Right ventricle myocardium superior (tissue), 1 donor: ENCODE results near the gene ESYT3. TPM values are rescaled to one million over a fixed set of nuclear protein-coding genes. Genes with fewer than 3 reads are reported as not detected.

ENCODE experiments used
- ATAC-seq: fragments of 200-7000 bp; cut with Tn5 transposase; one replicate; pipeline ENCODE4 v1.9.1; 2020; ENCODE audit warnings: mild to moderate bottlenecking; ENCODE audit not compliant: poor library complexity
- DNase-seq: peaks from one replicate; pipeline ENCODE4 v3.0.0-alpha.2; 2020
- intact Hi-C: fragments of 100-400 bp; cut with DNase I; formaldehyde crosslinking; loops from one replicate; pipeline ENCODE4 v1.11.2; 2022
- long read RNA-seq: library from polyadenylated mRNA; unstranded; transcript quantifications from one replicate; pipeline ENCODE4 v2.0.0, GENCODE V29; 2021
- total RNA-seq: library from RNA; stranded (reverse); fragmentation: NEBNext Ultra II Directional; extraction: Animal tissue kit (Norgen Biotek cat#: 25700); gene quantifications from one replicate; pipeline ENCODE4 v1.2.1, GENCODE V29; 2021
- donor health status: DM: no; HTN: yes; CAD: no; lungs with severe emphysema.

The ESYT3 gene
- total RNA-seq: 0.65 TPM
- long read RNA-seq, full-length matches to known transcripts: 1 of 3 reads
- long read RNA-seq, partial matches to known transcripts: 2 of 3 reads
- long read RNA-seq, other reads (novel, unspliced or antisense): 0 of 3 reads

- DNase-seq (peak; percentile 85), ATAC-seq (peak; percentile 96)
- intact Hi-C loops: no loop called here
Observed at GRCh38 chr3:138434276-138434874, at the start of gene ESYT3. TSS of gene ESYT3 (plus strand) at chr3:138434616. CDS start at chr3:138434799, 183 bp downstream.

GRCh38 chr3:138384976-138385375 is 49.4 kb upstream of the ESYT3 start:
- intact Hi-C loops: no loop called here
- DNase-seq: no peak
- no peak for ATAC-seq

- DNase-seq (no peak), ATAC-seq (peak; percentile 7)
- intact Hi-C loops: no loop called here
Observed at GRCh38 chr3:138389144-138389601, 45.2 kb upstream of the ESYT3 start.

- DNase-seq (no peak), ATAC-seq (peak; percentile 81)
- intact Hi-C loops: no loop called here
Observed at GRCh38 chr3:138389841-138390581, 44.4 kb upstream of the ESYT3 start.

- intact Hi-C loops: no loop called here
- DNase-seq (no peak), ATAC-seq (no peak)
Observed at GRCh38 chr3:138390582-138390932, 43.9 kb upstream of the ESYT3 start.

GRCh38 chr3:138394156-138394555 is 40.3 kb upstream of the ESYT3 start:
- intact Hi-C loops: no loop called here
- DNase-seq: no peak
- ATAC-seq: no peak

GRCh38 chr3:138394686-138395085 is 39.7 kb upstream of the ESYT3 start:
- intact Hi-C loops: loop anchor here (5.0 kb wide), 1 partner anchor 42 kb away; no protein-coding TSS in a partner anchor
- ATAC-seq (no peak), DNase-seq (no peak)

GRCh38 chr3:138395865-138396751 is 38.3 kb upstream of the ESYT3 start:
- ATAC-seq: peak; percentile 58
- peak; percentile 54 for DNase-seq
- intact Hi-C loops: loop anchor here (5.0 kb wide), 1 partner anchor 44 kb away; no protein-coding TSS in a partner anchor

GRCh38 chr3:138396752-138397410 is 37.5 kb upstream of the ESYT3 start:
- no peak for DNase-seq
- intact Hi-C loops: loop anchor here (5.0 kb wide), 1 partner anchor 45 kb away; no protein-coding TSS in a partner anchor
- no peak for ATAC-seq

GRCh38 chr3:138397983-138398382 is 36.4 kb upstream of the ESYT3 start:
- intact Hi-C loops: loop anchor here (5.0 kb wide), 1 partner anchor 46 kb away; no protein-coding TSS in a partner anchor
- DNase-seq (no peak), ATAC-seq (no peak)

GRCh38 chr3:138398791-138399575 is 35.4 kb upstream of the ESYT3 start:
- ATAC-seq (peak; percentile 7), DNase-seq (no peak)
- intact Hi-C loops: loop anchor here (5.0 kb wide), 1 partner anchor 47 kb away; no protein-coding TSS in a partner anchor

- ATAC-seq (peak; percentile 53), DNase-seq (no peak)
- intact Hi-C loops: loop anchor here (5.0 kb wide), 2 partner anchors 47 to 67 kb away; no protein-coding TSS in a partner anchor
Observed at GRCh38 chr3:138399766-138400165, 34.6 kb upstream of the ESYT3 start.

- DNase-seq (no peak), ATAC-seq (no peak)
- intact Hi-C loops: loop anchor here (5.0 kb wide), 1 partner anchor 68 kb away; no protein-coding TSS in a partner anchor
Observed at GRCh38 chr3:138400651-138401070, 33.8 kb upstream of the ESYT3 start.

- ATAC-seq (no peak), DNase-seq (no peak)
- intact Hi-C loops: loop anchor here (5.0 kb wide), 1 partner anchor 70 kb away; no protein-coding TSS in a partner anchor
Observed at GRCh38 chr3:138401834-138402233, 32.6 kb upstream of the ESYT3 start.

GRCh38 chr3:138404121-138404520 is 30.3 kb upstream of the ESYT3 start:
- ATAC-seq (no peak), DNase-seq (no peak)
- intact Hi-C loops: loop anchor here (5.0 kb wide), 1 partner anchor 72 kb away; no protein-coding TSS in a partner anchor

GRCh38 chr3:138405001-138405400 is 29.4 kb upstream of the ESYT3 start:
- intact Hi-C loops: no loop called here
- ATAC-seq (no peak), DNase-seq (no peak)

GRCh38 chr3:138405486-138405885 is 28.9 kb upstream of the ESYT3 start:
- DNase-seq (no peak), ATAC-seq (no peak)
- intact Hi-C loops: no loop called here
